HEK293T (cell line): Measurements from ENCODE around the gene RPL31.
"Not testable (repeated sequence)": the region's sequence is repeated elsewhere in the genome, so short reads cannot be mapped to it uniquely, and the experiment has no call there.

ENCODE experiments used
- CTCF ChIA-PET: fragments of 350-600 bp; formaldehyde crosslinking; extraction: SDS; loops from one replicate; lab custom pipeline; 2021; ENCODE audit warnings: antibody characterized with exemption, inconsistent platforms; lab: Yijun Ruan, JAX
- POLR2A ChIA-PET: fragments of 350-600 bp; formaldehyde crosslinking; extraction: SDS; loops from one replicate; lab custom pipeline; 2020; ENCODE audit warnings: antibody characterized with exemption, inconsistent platforms; lab: Yijun Ruan, JAX
- DNase-seq: peaks from one replicate; pipeline ENCODE4 v3.0.0; 2012; ENCODE audit warnings: mixed read lengths; ENCODE audit errors: extremely low spot score
- ARNT ChIP-seq: fragments of 450-650 bp; IDR thresholded peaks from 2 replicates; pipeline ENCODE4 v1.6.1; 2017; ENCODE audit warnings: mild to moderate bottlenecking
- BHLHE40 ChIP-seq: fragments of 450-650 bp; IDR thresholded peaks from 2 replicates; pipeline ENCODE4 v1.6.1; 2016; ENCODE audit warnings: mild to moderate bottlenecking, moderate library complexity, borderline replicate concordance
- CTBP1 ChIP-seq: fragments of 450-650 bp; IDR thresholded peaks from 2 replicates; pipeline ENCODE4 v1.6.1; 2016; ENCODE audit warnings: borderline replicate concordance
- ELF4 ChIP-seq: fragments of 450-650 bp; IDR thresholded peaks from 2 replicates; pipeline ENCODE4 v1.6.1; 2017; ENCODE audit warnings: antibody characterized with exemption
- FOXA1 ChIP-seq: fragments of 450-650 bp; IDR thresholded peaks from 2 replicates; pipeline ENCODE4 v1.6.1; 2016; ENCODE audit warnings: mild to moderate bottlenecking
- FOXK2 ChIP-seq: fragments of 450-650 bp; IDR thresholded peaks from 2 replicates; pipeline ENCODE4 v1.6.1; 2016; ENCODE audit warnings: mild to moderate bottlenecking
- FOXM1 ChIP-seq: fragments of 450-650 bp; IDR thresholded peaks from 2 replicates; pipeline ENCODE4 v1.6.1; 2017; ENCODE audit warnings: mild to moderate bottlenecking, borderline replicate concordance
- HDGF ChIP-seq: fragments of 450-650 bp; IDR thresholded peaks from 2 replicates; pipeline ENCODE4 v1.6.1; 2017; ENCODE audit warnings: antibody characterized with exemption, borderline replicate concordance
- L3MBTL2 ChIP-seq: fragments of 450-650 bp; conservative IDR thresholded peaks from 2 replicates; pipeline ENCODE4 v1.6.1; 2016; ENCODE audit warnings: mild to moderate bottlenecking
- LEF1 ChIP-seq: fragments of 450-650 bp; IDR thresholded peaks from 2 replicates; pipeline ENCODE4 v1.6.1; 2017; ENCODE audit warnings: mild to moderate bottlenecking, borderline replicate concordance
- NFRKB ChIP-seq: fragments of 450-650 bp; IDR thresholded peaks from 2 replicates; pipeline ENCODE4 v1.6.1; 2016; ENCODE audit warnings: mild to moderate bottlenecking, moderate library complexity
- PKNOX1 ChIP-seq: fragments of 450-650 bp; IDR thresholded peaks from 2 replicates; pipeline ENCODE4 v1.6.1; 2016
- SP1 ChIP-seq: fragments of 450-650 bp; IDR thresholded peaks from 2 replicates; pipeline ENCODE4 v1.6.1; 2017
- SUZ12 ChIP-seq: fragments of 450-650 bp; IDR thresholded peaks from 2 replicates; pipeline ENCODE4 v1.6.1; 2016; ENCODE audit warnings: mild to moderate bottlenecking
- TARDBP ChIP-seq: fragments of 450-650 bp; IDR thresholded peaks from 2 replicates; pipeline ENCODE4 v1.6.1; 2016
- ZNF384 ChIP-seq: fragments of 450-650 bp; IDR thresholded peaks from 2 replicates; pipeline ENCODE4 v1.6.1; 2016

Gene RPL31

GRCh38 chr2:101041413-101041812 lies 39.3 kb downstream of the RPL31 start:
- ChIA-PET CTCF (no interaction called here), POLR2A (no interaction called here)
- no peak for DNase-seq
- TF ChIP-seq PKNOX1 = no peak
- no peak for TF ChIP-seq FOXM1
- TF ChIP-seq HDGF = no peak
- TF ChIP-seq CTBP1 = no peak
- TF ChIP-seq L3MBTL2 = no peak
- no peak for TF ChIP-seq NFRKB
- TF ChIP-seq ARNT = no peak
- TF ChIP-seq LEF1 = no peak
- no peak for TF ChIP-seq ELF4
- TF ChIP-seq ZNF384 = no peak
- no peak for TF ChIP-seq TARDBP
- TF ChIP-seq BHLHE40 = no peak
- TF ChIP-seq FOXA1 = no peak
- no peak for TF ChIP-seq SUZ12
- no peak for TF ChIP-seq FOXK2
- TF ChIP-seq SP1 = no peak

- CTCF ChIA-PET = interaction anchor here (1.3 to 1.6 kb wide), 2 partner anchors 9 to 107 kb away, joined by 4 to 9 read pairs; no protein-coding TSS in a partner anchor
- TF ChIP-seq FOXM1 = no peak
- no peak for TF ChIP-seq LEF1
- no peak for TF ChIP-seq SP1
- TF ChIP-seq ZNF384 = no peak
- no peak for TF ChIP-seq TARDBP
- TF ChIP-seq FOXK2 = no peak
- TF ChIP-seq PKNOX1 = no peak
- no peak for TF ChIP-seq CTBP1
- TF ChIP-seq FOXA1 = no peak
- TF ChIP-seq ELF4 = no peak
- TF ChIP-seq SUZ12 = no peak
- TF ChIP-seq L3MBTL2 = no peak
- TF ChIP-seq NFRKB = no peak
- no peak for TF ChIP-seq BHLHE40
- POLR2A ChIA-PET = no interaction called here
- no peak for DNase-seq
Observed at GRCh38 chr2:101045330-101045729, 43.2 kb downstream of the RPL31 start.

- POLR2A ChIA-PET = interaction anchor here (0.7 kb wide), 1 partner anchor 662 kb away, joined by 3 read pairs; no protein-coding TSS in a partner anchor
- CTCF ChIA-PET = no interaction called here
- TF ChIP-seq LEF1 (no peak), ARNT (no peak), BHLHE40 (no peak), FOXA1 (no peak), NFRKB (no peak), FOXM1 (no peak), TARDBP (no peak), CTBP1 (no peak), SP1 (no peak), PKNOX1 (no peak), HDGF (no peak), ELF4 (no peak), L3MBTL2 (no peak), ZNF384 (no peak), FOXK2 (no peak), SUZ12 (no peak)
- no peak for DNase-seq
Observed at GRCh38 chr2:101047075-101047766, 45.1 kb downstream of the RPL31 start.

- ChIA-PET POLR2A (no interaction called here), CTCF (no interaction called here)
- no peak for DNase-seq
- no peak for TF ChIP-seq PKNOX1
- no peak for TF ChIP-seq CTBP1
- TF ChIP-seq NFRKB = no peak
- no peak for TF ChIP-seq L3MBTL2
- TF ChIP-seq TARDBP = no peak
- no peak for TF ChIP-seq FOXK2
- no peak for TF ChIP-seq FOXM1
- TF ChIP-seq SUZ12 = no peak
- TF ChIP-seq ELF4 = no peak
- TF ChIP-seq ZNF384 = no peak
- no peak for TF ChIP-seq ARNT
- no peak for TF ChIP-seq SP1
- TF ChIP-seq FOXA1 = no peak
- TF ChIP-seq LEF1 = no peak
- no peak for TF ChIP-seq BHLHE40
- TF ChIP-seq HDGF = no peak
Observed at GRCh38 chr2:101047774-101048173, 45.7 kb downstream of the RPL31 start.

- no peak for DNase-seq
- POLR2A ChIA-PET = no interaction called here
- TF ChIP-seq ZNF384 (no peak), FOXK2 (no peak), NFRKB (no peak), SUZ12 (no peak), BHLHE40 (no peak), ARNT (no peak), TARDBP (no peak), L3MBTL2 (no peak), HDGF (no peak), PKNOX1 (no peak), CTBP1 (no peak), ELF4 (no peak), SP1 (no peak), LEF1 (no peak), FOXM1 (no peak), FOXA1 (no peak)
- CTCF ChIA-PET = interaction anchor here (0.7 kb wide), 1 partner anchor 253 kb away, joined by 3 read pairs; no protein-coding TSS in a partner anchor
Observed at GRCh38 chr2:101048756-101049155, 46.7 kb downstream of the RPL31 start.

GRCh38 chr2:101050886-101051285 lies 48.8 kb downstream of the RPL31 start:
- CTCF ChIA-PET, DNase-seq: not testable (repeated sequence)

More at GRCh38 chr2:101050886-101051285, 48.8 kb downstream of the RPL31 start:
- POLR2A ChIA-PET = not testable (repeated sequence)
